Astrocyte of the cerebellum (primary cell): ENCODE results near the gene ACTRT2.

Experiments
- DNase-seq: peaks from one replicate; pipeline ENCODE4 v3.0.0-alpha.2; 2011; ENCODE audit warnings: low read depth
- H3K4me3 ChIP-seq: 2 replicates; pipeline ENCODE4 v1.5.1; 2011; ENCODE audit warnings: mild to moderate bottlenecking, low read depth, low read length, moderate library complexity
- CTCF ChIP-seq: IDR thresholded peaks from 2 replicates; pipeline ENCODE4 v1.5.1; 2012; ENCODE audit warnings: low read length, low read depth, moderate library complexity, mild to moderate bottlenecking; ENCODE audit errors: missing control alignments
- in situ Hi-C: cut with HindIII; loops from 2 replicates; pipeline ENCODE4 v1.10.0; 2017; ENCODE audit warnings: low sequenced_read_pairs

ACTRT2 gene

GRCh38 chr1:3070644-3071564 lies 49.6 kb downstream of the ACTRT2 start:
- in situ Hi-C loops: loop anchor here (5.0 kb wide), 1 partner anchor 351 kb away; no protein-coding TSS in a partner anchor
- no peak for DNase-seq
- peak overlapping the region; percentile 39 for H3K4me3 ChIP-seq
- TF ChIP-seq CTCF: no peak

GRCh38 chr1:3071565-3072390 lies 50.5 kb downstream of the ACTRT2 start:
- no peak for DNase-seq
- H3K4me3 ChIP-seq: peak overlapping the region; percentile 39
- no peak for TF ChIP-seq CTCF
- in situ Hi-C loops: loop anchor here (5.0 kb wide), 1 partner anchor 351 kb away; no protein-coding TSS in a partner anchor
